HG03066 (cell line): ENCODE data around the gene GAGE12F.
"Not testable (repeated sequence)": the region's sequence is repeated elsewhere in the genome, so short reads cannot be mapped to it uniquely, and the experiment has no call there.

Experiments
- ATAC-seq: cut with Tn5 transposase; IDR thresholded peaks from one replicate; pipeline ENCODE4 v1.9.1; 2021; ENCODE audit warnings: low read depth; ENCODE audit not compliant: unreplicated experiment

Gene GAGE12F, protein sequence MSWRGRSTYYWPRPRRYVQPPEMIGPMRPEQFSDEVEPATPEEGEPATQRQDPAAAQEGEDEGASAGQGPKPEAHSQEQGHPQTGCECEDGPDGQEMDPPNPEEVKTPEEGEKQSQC

GRCh38 chrX:49560542-49560941 lies at the start of gene GAGE12F:
TSS of gene GAGE12F (plus strand) at chrX:49560842. CDS start at chrX:49561997, 1,155 bp downstream.
- ATAC-seq = not testable (repeated sequence)

GRCh38 chrX:49531877-49532276 lies 28.8 kb upstream of the GAGE12F start, which contains the start of gene GAGE12C:
TSS of gene GAGE12C (plus strand) at chrX:49532177. CDS start at chrX:49533332, 1,155 bp downstream.
- not testable (repeated sequence) for ATAC-seq

DNA sequence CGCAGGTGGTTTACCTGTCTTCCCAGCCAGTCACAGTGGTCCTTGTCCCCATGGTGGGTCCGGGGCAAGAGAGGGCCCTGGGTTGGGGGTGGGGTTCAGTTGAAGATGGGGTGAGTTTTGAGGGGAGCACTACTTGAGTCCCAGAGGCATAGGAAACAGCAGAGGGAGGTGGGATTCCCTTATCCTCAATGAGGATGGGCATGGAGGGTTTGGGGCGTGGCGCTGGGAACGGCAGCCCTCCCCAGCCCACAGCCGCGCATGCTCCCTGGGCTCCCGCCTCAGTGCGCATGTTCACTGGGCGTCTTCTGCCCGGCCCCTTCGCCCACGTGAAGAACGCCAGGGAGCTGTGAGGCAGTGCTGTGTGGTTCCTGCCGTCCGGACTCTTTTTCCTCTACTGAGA lies 19.2 kb upstream of the GAGE12F start, which contains the start of gene GAGE12D:
Gene GAGE12D (plus strand): TSS at position 301 of the 400 bp plus-strand sequence. CDS start 1,155 bp downstream, outside the sequence.
- not testable (repeated sequence) for ATAC-seq

DNA sequence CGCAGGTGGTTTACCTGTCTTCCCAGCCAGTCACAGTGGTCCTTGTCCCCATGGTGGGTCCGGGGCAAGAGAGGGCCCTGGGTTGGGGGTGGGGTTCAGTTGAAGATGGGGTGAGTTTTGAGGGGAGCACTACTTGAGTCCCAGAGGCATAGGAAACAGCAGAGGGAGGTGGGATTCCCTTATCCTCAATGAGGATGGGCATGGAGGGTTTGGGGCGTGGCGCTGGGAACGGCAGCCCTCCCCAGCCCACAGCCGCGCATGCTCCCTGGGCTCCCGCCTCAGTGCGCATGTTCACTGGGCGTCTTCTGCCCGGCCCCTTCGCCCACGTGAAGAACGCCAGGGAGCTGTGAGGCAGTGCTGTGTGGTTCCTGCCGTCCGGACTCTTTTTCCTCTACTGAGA lies 9.7 kb upstream of the GAGE12F start, which contains the start of gene GAGE12E:
Gene GAGE12E (plus strand): TSS at position 301 of the 400 bp plus-strand sequence. CDS start 1,155 bp downstream, outside the sequence.
- ATAC-seq = not testable (repeated sequence)

DNA sequence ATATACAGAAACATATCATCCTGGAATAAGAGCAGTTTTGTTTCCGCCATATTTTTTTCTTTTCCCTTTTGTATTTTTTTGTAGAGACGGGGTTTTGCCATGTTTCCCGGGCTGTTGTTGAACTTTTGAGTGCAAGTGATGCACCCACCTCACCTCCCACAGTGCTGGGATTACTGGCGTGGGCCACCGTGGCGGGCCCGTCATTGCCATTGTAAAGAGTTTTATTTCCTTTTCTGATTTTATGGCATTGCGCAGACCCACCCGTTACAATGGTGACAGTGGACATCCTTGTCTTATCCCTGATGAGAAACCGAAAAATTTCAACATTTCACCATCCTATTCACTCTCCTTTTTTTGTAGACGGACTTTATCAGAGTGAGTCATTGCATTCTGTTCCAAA lies 8.1 kb downstream of the GAGE12F start:
- not testable (repeated sequence) for ATAC-seq

DNA sequence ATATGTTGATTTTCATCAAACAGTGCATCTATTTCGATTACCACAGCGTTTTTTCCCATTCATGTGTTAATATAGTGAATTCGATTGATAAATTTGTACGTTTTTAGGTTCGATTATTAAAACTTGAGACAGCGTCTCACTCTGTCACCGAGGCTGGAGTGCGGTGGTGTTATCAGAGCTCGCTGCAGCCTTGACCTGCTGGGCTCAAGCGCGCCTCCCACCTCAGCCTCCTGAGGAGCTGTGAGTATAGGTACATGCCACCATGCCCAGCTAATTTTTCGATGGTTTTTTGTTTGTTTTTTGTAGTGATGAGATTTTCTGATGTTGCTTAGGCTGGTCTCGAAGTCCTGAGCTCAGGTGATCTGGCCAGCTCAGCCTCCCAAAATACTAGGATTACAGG lies 8.5 kb downstream of the GAGE12F start:
- ATAC-seq = not testable (repeated sequence)

DNA sequence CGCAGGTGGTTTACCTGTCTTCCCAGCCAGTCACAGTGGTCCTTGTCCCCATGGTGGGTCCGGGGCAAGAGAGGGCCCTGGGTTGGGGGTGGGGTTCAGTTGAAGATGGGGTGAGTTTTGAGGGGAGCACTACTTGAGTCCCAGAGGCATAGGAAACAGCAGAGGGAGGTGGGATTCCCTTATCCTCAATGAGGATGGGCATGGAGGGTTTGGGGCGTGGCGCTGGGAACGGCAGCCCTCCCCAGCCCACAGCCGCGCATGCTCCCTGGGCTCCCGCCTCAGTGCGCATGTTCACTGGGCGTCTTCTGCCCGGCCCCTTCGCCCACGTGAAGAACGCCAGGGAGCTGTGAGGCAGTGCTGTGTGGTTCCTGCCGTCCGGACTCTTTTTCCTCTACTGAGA lies 9.5 kb downstream of the GAGE12F start, which contains the start of gene GAGE12G:
Gene GAGE12G (plus strand): TSS at position 301 of the 400 bp plus-strand sequence. CDS start 1,155 bp downstream, outside the sequence.
- not testable (repeated sequence) for ATAC-seq

DNA sequence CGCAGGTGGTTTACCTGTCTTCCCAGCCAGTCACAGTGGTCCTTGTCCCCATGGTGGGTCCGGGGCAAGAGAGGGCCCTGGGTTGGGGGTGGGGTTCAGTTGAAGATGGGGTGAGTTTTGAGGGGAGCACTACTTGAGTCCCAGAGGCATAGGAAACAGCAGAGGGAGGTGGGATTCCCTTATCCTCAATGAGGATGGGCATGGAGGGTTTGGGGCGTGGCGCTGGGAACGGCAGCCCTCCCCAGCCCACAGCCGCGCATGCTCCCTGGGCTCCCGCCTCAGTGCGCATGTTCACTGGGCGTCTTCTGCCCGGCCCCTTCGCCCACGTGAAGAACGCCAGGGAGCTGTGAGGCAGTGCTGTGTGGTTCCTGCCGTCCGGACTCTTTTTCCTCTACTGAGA lies 19.0 kb downstream of the GAGE12F start, which contains the start of gene GAGE12H:
Gene GAGE12H (plus strand): TSS at position 301 of the 400 bp plus-strand sequence. CDS start 1,155 bp downstream, outside the sequence.
- not testable (repeated sequence) for ATAC-seq

DNA sequence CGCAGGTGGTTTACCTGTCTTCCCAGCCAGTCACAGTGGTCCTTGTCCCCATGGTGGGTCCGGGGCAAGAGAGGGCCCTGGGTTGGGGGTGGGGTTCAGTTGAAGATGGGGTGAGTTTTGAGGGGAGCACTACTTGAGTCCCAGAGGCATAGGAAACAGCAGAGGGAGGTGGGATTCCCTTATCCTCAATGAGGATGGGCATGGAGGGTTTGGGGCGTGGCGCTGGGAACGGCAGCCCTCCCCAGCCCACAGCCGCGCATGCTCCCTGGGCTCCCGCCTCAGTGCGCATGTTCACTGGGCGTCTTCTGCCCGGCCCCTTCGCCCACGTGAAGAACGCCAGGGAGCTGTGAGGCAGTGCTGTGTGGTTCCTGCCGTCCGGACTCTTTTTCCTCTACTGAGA lies 28.6 kb downstream of the GAGE12F start, which contains the start of gene GAGE2A:
Gene GAGE2A (plus strand): TSS at position 301 of the 400 bp plus-strand sequence. CDS start 1,155 bp downstream, outside the sequence.
- not testable (repeated sequence) for ATAC-seq

GRCh38 chrX:49589769-49590478 lies 29.3 kb downstream of the GAGE12F start:
- not testable (repeated sequence) for ATAC-seq

DNA sequence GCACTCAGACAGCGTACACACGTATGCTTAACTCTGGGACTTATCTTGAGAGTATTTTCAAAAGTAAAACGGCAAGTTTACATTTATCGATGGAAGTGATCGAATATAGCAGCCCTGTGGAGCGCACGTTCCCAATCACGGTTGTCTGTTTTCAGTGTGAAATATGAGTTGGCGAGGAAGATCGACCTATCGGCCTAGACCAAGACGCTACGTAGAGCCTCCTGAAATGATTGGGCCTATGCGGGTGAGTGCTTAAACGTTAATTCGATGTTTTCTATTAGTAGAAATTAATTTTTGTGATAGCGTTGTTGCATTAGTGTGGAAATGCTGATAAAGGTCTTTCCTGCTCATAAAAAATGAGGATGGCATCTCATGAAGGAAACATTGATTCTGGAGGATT lies 29.8 kb downstream of the GAGE12F start:
- not testable (repeated sequence) for ATAC-seq

DNA sequence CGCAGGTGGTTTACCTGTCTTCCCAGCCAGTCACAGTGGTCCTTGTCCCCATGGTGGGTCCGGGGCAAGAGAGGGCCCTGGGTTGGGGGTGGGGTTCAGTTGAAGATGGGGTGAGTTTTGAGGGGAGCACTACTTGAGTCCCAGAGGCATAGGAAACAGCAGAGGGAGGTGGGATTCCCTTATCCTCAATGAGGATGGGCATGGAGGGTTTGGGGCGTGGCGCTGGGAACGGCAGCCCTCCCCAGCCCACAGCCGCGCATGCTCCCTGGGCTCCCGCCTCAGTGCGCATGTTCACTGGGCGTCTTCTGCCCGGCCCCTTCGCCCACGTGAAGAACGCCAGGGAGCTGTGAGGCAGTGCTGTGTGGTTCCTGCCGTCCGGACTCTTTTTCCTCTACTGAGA lies 38.1 kb downstream of the GAGE12F start, which contains the start of gene GAGE1:
Gene GAGE1 (plus strand): TSS at position 301 of the 400 bp plus-strand sequence. CDS start 1,155 bp downstream, outside the sequence.
- not testable (repeated sequence) for ATAC-seq

DNA sequence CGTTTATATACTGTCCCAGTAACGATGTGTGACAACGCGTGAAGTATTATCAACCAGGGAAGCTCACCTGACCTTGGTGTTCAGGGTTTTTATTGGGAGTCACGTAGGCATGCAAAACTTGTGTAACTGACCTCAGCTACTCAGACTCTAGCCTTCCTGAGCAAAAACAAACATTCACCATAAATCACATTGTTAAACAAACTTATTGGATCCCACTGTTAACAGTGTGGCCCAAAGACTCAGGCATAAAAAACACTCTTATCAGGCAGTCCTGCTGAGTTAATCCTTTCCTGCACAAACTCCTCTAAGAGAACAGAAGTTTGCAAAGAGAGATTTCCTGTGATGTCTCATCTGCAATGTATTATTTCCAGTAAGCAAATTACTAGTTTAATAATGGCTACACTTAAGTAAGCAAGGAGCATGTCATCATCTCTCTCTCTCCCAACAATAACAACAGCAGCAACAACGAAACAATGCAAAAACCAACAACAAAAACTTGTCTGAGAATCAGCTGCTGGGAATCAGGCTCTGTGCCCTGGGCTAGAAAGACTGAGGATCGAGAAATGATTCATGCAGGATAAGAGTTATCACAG lies 50.2 kb downstream of the GAGE12F start:
- no peak for ATAC-seq
